ENCODE measurements around the gene DACT1. TPM values are rescaled to one million over a fixed set of nuclear protein-coding genes. Genes with fewer than 3 reads are reported as not detected.

Gene DACT1
- total RNA-seq, 2 donors from 2014 or later = 0.42 to 4.2 TPM

DNA sequence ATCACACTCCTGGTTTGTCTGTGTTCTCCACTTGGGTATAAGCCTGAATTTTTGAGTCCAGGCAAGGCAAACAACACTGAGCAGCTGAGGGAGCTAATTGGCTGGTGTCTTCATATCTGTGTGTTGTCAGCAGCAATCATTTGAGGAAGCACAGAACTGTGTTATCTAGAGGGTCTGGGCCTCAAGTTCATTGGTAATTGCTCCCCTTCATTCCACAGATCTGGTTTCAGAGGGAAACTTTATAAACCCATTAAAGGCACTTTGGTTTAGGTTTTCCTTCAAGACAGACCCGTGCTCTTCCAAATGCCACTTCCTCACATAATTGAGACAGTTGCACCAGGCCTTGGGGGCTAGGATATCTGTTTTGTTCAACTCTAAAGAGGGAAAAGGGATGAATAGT is 5.6 kb downstream of the DACT1 start:
- peaks cover 3% of the 10 kb centered on the region for H3K4me1 ChIP-seq (ENCODE audit: control insufficient read depth, insufficient read depth, low read length)
- peaks cover 19% of the 10 kb centered on the region for H3K4me1 Mint-ChIP-seq
- no peak overlapping the region for H3K4me3 Mint-ChIP-seq
- H3K9me3 Mint-ChIP-seq = no peaks in the 10 kb centered on the region
- DNase-seq = no peak
- TF ChIP-seq, protein P1, sequence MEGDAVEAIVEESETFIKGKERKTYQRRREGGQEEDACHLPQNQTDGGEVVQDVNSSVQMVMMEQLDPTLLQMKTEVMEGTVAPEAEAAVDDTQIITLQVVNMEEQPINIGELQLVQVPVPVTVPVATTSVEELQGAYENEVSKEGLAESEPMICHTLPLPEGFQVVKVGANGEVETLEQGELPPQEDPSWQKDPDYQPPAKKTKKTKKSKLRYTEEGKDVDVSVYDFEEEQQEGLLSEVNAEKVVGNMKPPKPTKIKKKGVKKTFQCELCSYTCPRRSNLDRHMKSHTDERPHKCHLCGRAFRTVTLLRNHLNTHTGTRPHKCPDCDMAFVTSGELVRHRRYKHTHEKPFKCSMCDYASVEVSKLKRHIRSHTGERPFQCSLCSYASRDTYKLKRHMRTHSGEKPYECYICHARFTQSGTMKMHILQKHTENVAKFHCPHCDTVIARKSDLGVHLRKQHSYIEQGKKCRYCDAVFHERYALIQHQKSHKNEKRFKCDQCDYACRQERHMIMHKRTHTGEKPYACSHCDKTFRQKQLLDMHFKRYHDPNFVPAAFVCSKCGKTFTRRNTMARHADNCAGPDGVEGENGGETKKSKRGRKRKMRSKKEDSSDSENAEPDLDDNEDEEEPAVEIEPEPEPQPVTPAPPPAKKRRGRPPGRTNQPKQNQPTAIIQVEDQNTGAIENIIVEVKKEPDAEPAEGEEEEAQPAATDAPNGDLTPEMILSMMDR (conservative IDR thresholded peaks at IDR 0.05) = no peak
- WGBS, 2 experiments (ENCODE audit: insufficient coverage in 1 of 2, insufficient read length in 1 of 2) = 79% methylated on average over 1 of the region's 1 CpG; no CpG with 5 or more reads in 1 of the 2 experiments
- peaks cover 22% of the 10 kb centered on the region for H3K36me3 Mint-ChIP-seq (ENCODE audit: low read depth)
- H3K9me3 ChIP-seq (ENCODE audit: control insufficient read depth, low read length) = no peaks in the 10 kb centered on the region
- no peak overlapping the region for H3K9ac ChIP-seq (ENCODE audit: extremely low read depth, low read length, poor library complexity, severe bottlenecking)
- no peak overlapping the region for H3K4me3 ChIP-seq (ENCODE audit: low read length)
- H3K27ac ChIP-seq (ENCODE audit: low read depth, low read length) = no peak overlapping the region
- H3K36me3 ChIP-seq (ENCODE audit: control insufficient read depth, insufficient read depth, low read length) = peaks cover 45% of the 10 kb centered on the region
- H3K27me3 ChIP-seq (ENCODE audit: control insufficient read depth, insufficient read depth, low read length, poor library complexity, severe bottlenecking) = peaks cover 14% of the 10 kb centered on the region
- H3K27ac Mint-ChIP-seq = no peak overlapping the region
- H3K27me3 Mint-ChIP-seq (ENCODE audit: insufficient read depth) = peaks cover 15% of the 10 kb centered on the region

DNA sequence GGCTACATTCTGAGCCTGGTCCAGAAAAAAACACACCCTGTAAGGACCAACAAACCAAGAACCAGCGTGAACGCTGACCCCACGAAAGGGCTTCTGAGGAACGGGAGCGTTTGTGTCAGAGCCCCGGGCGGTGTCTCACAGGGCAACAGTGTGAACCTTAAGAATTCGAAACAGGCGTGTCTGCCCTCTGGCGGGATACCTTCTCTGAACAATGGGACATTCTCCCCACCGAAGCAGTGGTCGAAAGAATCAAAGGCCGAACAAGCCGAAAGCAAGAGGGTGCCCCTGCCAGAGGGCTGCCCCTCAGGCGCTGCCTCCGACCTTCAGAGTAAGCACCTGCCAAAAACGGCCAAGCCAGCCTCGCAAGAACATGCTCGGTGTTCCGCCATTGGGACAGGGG is 7.9 kb downstream of the DACT1 start:
- H3K9me3 Mint-ChIP-seq = no peaks in the 10 kb centered on the region
- Histone ChIP-seq H3K4me3 (ENCODE audit: low read length) (no peak overlapping the region), H3K36me3 (ENCODE audit: control insufficient read depth, insufficient read depth, low read length) (peaks cover 45% of the 10 kb centered on the region), H3K27ac (ENCODE audit: low read depth, low read length) (no peak overlapping the region), H3K27me3 (ENCODE audit: control insufficient read depth, insufficient read depth, low read length, poor library complexity, severe bottlenecking) (no peaks in the 10 kb centered on the region), H3K4me1 (ENCODE audit: control insufficient read depth, insufficient read depth, low read length) (no peaks in the 10 kb centered on the region), H3K9me3 (ENCODE audit: control insufficient read depth, low read length) (no peaks in the 10 kb centered on the region), H3K9ac (ENCODE audit: extremely low read depth, low read length, poor library complexity, severe bottlenecking) (no peak overlapping the region)
- H3K36me3 Mint-ChIP-seq (ENCODE audit: low read depth) = peaks cover 22% of the 10 kb centered on the region
- TF ChIP-seq, protein P1 (conservative IDR thresholded peaks at IDR 0.05) = no peak
- no peaks in the 10 kb centered on the region for H3K27me3 Mint-ChIP-seq (ENCODE audit: insufficient read depth)
- no peak for DNase-seq
- no peak overlapping the region for H3K27ac Mint-ChIP-seq
- H3K4me1 Mint-ChIP-seq = peaks cover 4% of the 10 kb centered on the region
- H3K4me3 Mint-ChIP-seq = no peak overlapping the region
- 95 to 96% methylated on average over 20 of the region's 20 CpGs for WGBS, 2 experiments (ENCODE audit: insufficient coverage in 1 of 2, insufficient read length in 1 of 2)

GRCh38 chr14:58646479-58646878 is 8.7 kb downstream of the DACT1 start:
- WGBS, 2 experiments (ENCODE audit: insufficient coverage in 1 of 2, insufficient read length in 1 of 2) = 95% methylated on average over 25 to 34 of the region's 34 CpGs
- Mint-ChIP-seq H3K27ac (no peak overlapping the region), H3K27me3 (ENCODE audit: insufficient read depth) (no peaks in the 10 kb centered on the region), H3K36me3 (ENCODE audit: low read depth) (peaks cover 20% of the 10 kb centered on the region), H3K9me3 (no peaks in the 10 kb centered on the region), H3K4me1 (peaks cover under 1% of the 10 kb centered on the region), H3K4me3 (no peak overlapping the region)
- TF ChIP-seq, protein P1 (conservative IDR thresholded peaks at IDR 0.05) = no peak
- DNase-seq = no peak
- Histone ChIP-seq H3K9ac (ENCODE audit: extremely low read depth, low read length, poor library complexity, severe bottlenecking) (no peak overlapping the region), H3K4me1 (ENCODE audit: control insufficient read depth, insufficient read depth, low read length) (no peaks in the 10 kb centered on the region), H3K9me3 (ENCODE audit: control insufficient read depth, low read length) (no peaks in the 10 kb centered on the region), H3K27ac (ENCODE audit: low read depth, low read length) (no peak overlapping the region), H3K27me3 (ENCODE audit: control insufficient read depth, insufficient read depth, low read length, poor library complexity, severe bottlenecking) (no peaks in the 10 kb centered on the region), H3K4me3 (ENCODE audit: low read length) (no peak overlapping the region), H3K36me3 (ENCODE audit: control insufficient read depth, insufficient read depth, low read length) (peaks cover 40% of the 10 kb centered on the region)

Data from endodermal cell (in vitro differentiated cells).